Endothelial cell of umbilical vein (primary cell): ENCODE results near the gene APC2.

ENCODE experiments used
- CTCF ChIP-seq, 2 donors: IDR thresholded peaks; 1 replicate in 1 of 2; 2 replicates in 1 of 2; pipeline ENCODE4 v1.5.1; 2011; ENCODE audit warnings: low read length in 2 of 2, mild to moderate bottlenecking in 2 of 2, moderate library complexity in 2 of 2, control low read depth in 1 of 2, inconsistent platforms in 1 of 2, low read depth in 1 of 2; ENCODE audit not compliant: insufficient read depth in 1 of 2; ENCODE audit errors: extremely low read depth in 1 of 2
- MAX ChIP-seq: IDR thresholded peaks from 2 replicates; pipeline ENCODE4 v1.6.1; 2011; ENCODE audit not compliant: insufficient read depth, insufficient read length
- POLR2A ChIP-seq: IDR thresholded peaks from 2 replicates; pipeline ENCODE4 v1.6.1; 2012; ENCODE audit warnings: low read depth, mild to moderate bottlenecking, control low read depth, low read length
- POLR2AphosphoS5 ChIP-seq: IDR thresholded peaks from 2 replicates; pipeline ENCODE4 v1.6.1; 2012; ENCODE audit warnings: low read depth, mild to moderate bottlenecking, control low read depth, low read length, moderate library complexity; ENCODE audit not compliant: insufficient read depth

- no peak for TF ChIP-seq CTCF (IDR thresholded peaks at IDR 0.05; ENCODE audit: extremely low read depth in 1 of 2, insufficient read depth in 1 of 2, low read depth in 1 of 2, low read length in 2 of 2)
- TF ChIP-seq POLR2A = no peak
- TF ChIP-seq POLR2AphosphoS5 = no peak
- TF ChIP-seq MAX = no peak
These were observed 51.3 kb downstream of the APC2 start for GRCh38 chr19:1501200-1501595.
